ENCODE measurements around the gene C14orf180.

C14orf180 gene

DNA sequence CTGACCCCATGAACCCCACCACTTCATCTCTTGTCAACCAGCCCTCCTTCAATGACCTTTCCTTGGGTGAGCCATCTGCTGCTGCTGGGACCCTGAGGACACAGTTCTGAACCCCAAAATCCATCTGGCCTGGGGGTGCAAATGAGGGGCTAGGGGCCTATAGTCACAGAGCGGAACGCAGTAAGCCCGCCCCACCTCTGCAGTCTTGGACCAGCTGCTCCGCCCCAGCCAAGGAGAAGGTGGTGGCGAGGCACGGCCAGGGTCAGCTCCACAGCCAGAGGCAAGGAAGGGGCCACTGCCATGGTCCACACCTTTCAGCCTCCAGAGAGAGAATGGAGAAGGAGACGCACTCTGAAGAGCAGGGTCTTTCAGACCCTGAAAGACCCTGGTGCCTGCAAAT is 19.9 kb downstream of the C14orf180 start:
- Histone ChIP-seq H3K9me3 (ENCODE audit: control insufficient read depth, insufficient read depth, low read depth, low read length) (no peaks in the 10 kb centered on the region), H3K4me1 (ENCODE audit: control insufficient read depth, insufficient read depth, low read length) (no peaks in the 10 kb centered on the region), H3K4me3 (ENCODE audit: low read depth, low read length) (no peak overlapping the region), H3K27ac (ENCODE audit: extremely low read depth, low read depth, low read length) (no peak overlapping the region), H3K36me3 (ENCODE audit: control insufficient read depth in 2 of 2, insufficient read depth in 1 of 2, low read length in 2 of 2) (no peaks in the 10 kb centered on the region)
- ChIA-PET POLR2A (no interaction called here), CTCF (no interaction called here)
- TF ChIP-seq ZNF23 (tag by site-specific recombination; IDR thresholded peaks at IDR 0.05; ENCODE audit: borderline replicate concordance), result no peak
- no peak for TF ChIP-seq ZBTB7A (tag by site-specific recombination; IDR thresholded peaks at IDR 0.05; ENCODE audit: low read depth)
- TF ChIP-seq, protein P1, sequence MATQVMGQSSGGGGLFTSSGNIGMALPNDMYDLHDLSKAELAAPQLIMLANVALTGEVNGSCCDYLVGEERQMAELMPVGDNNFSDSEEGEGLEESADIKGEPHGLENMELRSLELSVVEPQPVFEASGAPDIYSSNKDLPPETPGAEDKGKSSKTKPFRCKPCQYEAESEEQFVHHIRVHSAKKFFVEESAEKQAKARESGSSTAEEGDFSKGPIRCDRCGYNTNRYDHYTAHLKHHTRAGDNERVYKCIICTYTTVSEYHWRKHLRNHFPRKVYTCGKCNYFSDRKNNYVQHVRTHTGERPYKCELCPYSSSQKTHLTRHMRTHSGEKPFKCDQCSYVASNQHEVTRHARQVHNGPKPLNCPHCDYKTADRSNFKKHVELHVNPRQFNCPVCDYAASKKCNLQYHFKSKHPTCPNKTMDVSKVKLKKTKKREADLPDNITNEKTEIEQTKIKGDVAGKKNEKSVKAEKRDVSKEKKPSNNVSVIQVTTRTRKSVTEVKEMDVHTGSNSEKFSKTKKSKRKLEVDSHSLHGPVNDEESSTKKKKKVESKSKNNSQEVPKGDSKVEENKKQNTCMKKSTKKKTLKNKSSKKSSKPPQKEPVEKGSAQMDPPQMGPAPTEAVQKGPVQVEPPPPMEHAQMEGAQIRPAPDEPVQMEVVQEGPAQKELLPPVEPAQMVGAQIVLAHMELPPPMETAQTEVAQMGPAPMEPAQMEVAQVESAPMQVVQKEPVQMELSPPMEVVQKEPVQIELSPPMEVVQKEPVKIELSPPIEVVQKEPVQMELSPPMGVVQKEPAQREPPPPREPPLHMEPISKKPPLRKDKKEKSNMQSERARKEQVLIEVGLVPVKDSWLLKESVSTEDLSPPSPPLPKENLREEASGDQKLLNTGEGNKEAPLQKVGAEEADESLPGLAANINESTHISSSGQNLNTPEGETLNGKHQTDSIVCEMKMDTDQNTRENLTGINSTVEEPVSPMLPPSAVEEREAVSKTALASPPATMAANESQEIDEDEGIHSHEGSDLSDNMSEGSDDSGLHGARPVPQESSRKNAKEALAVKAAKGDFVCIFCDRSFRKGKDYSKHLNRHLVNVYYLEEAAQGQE (tag by site-specific recombination; IDR thresholded peaks at IDR 0.05), result no peak
- TF ChIP-seq, protein P2, sequence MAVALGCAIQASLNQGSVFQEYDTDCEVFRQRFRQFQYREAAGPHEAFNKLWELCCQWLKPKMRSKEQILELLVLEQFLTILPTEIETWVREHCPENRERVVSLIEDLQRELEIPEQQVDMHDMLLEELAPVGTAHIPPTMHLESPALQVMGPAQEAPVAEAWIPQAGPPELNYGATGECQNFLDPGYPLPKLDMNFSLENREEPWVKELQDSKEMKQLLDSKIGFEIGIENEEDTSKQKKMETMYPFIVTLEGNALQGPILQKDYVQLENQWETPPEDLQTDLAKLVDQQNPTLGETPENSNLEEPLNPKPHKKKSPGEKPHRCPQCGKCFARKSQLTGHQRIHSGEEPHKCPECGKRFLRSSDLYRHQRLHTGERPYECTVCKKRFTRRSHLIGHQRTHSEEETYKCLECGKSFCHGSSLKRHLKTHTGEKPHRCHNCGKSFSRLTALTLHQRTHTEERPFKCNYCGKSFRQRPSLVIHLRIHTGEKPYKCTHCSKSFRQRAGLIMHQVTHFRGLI (tag by site-specific recombination; IDR thresholded peaks at IDR 0.05), result no peak
- TF ChIP-seq YY1 (tag by site-specific recombination; IDR thresholded peaks at IDR 0.05), result no peak

DNA sequence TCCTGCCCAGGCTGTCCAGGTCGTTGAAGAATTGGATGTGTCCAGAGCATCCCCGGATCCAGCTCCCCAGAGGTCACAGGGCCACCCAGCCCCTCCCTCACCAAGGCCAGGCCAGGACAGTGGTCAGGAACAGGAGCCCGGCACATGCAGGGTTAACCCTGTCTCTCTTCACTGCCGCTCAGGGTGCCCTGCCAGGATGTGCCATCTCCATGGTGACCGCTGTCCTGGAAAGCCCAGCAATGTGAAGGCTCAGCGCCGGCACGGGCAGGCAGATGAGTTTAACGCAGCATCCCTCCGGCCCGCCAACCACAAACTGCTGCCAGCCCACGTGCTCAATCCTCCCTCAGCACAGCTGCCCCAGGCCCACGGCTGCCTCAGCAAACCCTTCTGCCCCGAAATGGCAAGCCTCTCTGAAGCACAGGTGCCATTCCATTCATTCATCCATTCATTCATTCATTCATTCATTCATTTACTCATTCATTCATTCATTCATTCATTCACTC is 20.6 kb downstream of the C14orf180 start:
- ChIA-PET POLR2A (no interaction called here), CTCF (no interaction called here)
- Histone ChIP-seq H3K4me1 (ENCODE audit: control insufficient read depth, insufficient read depth, low read length) (no peaks in the 10 kb centered on the region), H3K27ac (ENCODE audit: extremely low read depth, low read depth, low read length) (no peak overlapping the region), H3K9me3 (ENCODE audit: control insufficient read depth, insufficient read depth, low read depth, low read length) (no peaks in the 10 kb centered on the region), H3K36me3 (ENCODE audit: control insufficient read depth in 2 of 2, insufficient read depth in 1 of 2, low read length in 2 of 2) (no peaks in the 10 kb centered on the region), H3K4me3 (ENCODE audit: low read depth, low read length) (no peak overlapping the region)
- TF ChIP-seq ZNF510 (tag by site-specific recombination; IDR thresholded peaks at IDR 0.05; ENCODE audit: insufficient replicate concordance) (no peak), RBAK (tag by site-specific recombination; IDR thresholded peaks at IDR 0.05) (no peak), BCL11B (tag by site-specific recombination; IDR thresholded peaks at IDR 0.05; ENCODE audit: low read depth) (no peak), ZNF133 (tag by site-specific recombination; IDR thresholded peaks at IDR 0.05) (no peak), ZNF23 (tag by site-specific recombination; IDR thresholded peaks at IDR 0.05; ENCODE audit: borderline replicate concordance) (no peak), GLI4 (tag by site-specific recombination; IDR thresholded peaks at IDR 0.05) (no peak), ZNF302 (tag by site-specific recombination; IDR thresholded peaks at IDR 0.05; ENCODE audit: low read depth) (no peak), ZNF121 (tag by site-specific recombination; IDR thresholded peaks at IDR 0.05) (no peak), ZFP3 (tag by site-specific recombination; IDR thresholded peaks at IDR 0.05; ENCODE audit: low read depth) (no peak), YY1 (tag by site-specific recombination; IDR thresholded peaks at IDR 0.05) (no peak), ZBTB1 (tag by site-specific recombination; IDR thresholded peaks at IDR 0.05) (no peak), ZNF623 (tag by site-specific recombination; IDR thresholded peaks at IDR 0.05) (no peak), ZNF24 (tag by site-specific recombination; IDR thresholded peaks at IDR 0.05) (peak; percentile 95), SCRT1 (tag by site-specific recombination; IDR thresholded peaks at IDR 0.05; ENCODE audit: borderline replicate concordance) (no peak), YY2 (tag by site-specific recombination; IDR thresholded peaks at IDR 0.05) (no peak), ZNF423 (tag by site-specific recombination; IDR thresholded peaks at IDR 0.05) (no peak), ZBTB48 (tag by site-specific recombination; IDR thresholded peaks at IDR 0.05) (no peak), ZFHX2 (tag by site-specific recombination; conservative IDR thresholded peaks at IDR 0.05) (peak; percentile 63), ZNF501 (tag by site-specific recombination; IDR thresholded peaks at IDR 0.05) (no peak), ZNF624 (tag by site-specific recombination; IDR thresholded peaks at IDR 0.05) (no peak), ZNF248 (tag by site-specific recombination; IDR thresholded peaks at IDR 0.05) (no peak), EGR2 (tag by site-specific recombination; IDR thresholded peaks at IDR 0.05; ENCODE audit: low read depth) (0 out of 2 replicates have a peak, but pooled peaks have one; percentile 18), ZNF366 (tag by site-specific recombination; conservative IDR thresholded peaks at IDR 0.05) (0 out of 2 replicates have a peak, but pooled peaks have one; percentile 32)
- TF ChIP-seq, protein P2 (tag by site-specific recombination; IDR thresholded peaks at IDR 0.05), result peak; percentile 76; the same call in 1 of the 2 replicates
- TF ChIP-seq, protein P3, sequence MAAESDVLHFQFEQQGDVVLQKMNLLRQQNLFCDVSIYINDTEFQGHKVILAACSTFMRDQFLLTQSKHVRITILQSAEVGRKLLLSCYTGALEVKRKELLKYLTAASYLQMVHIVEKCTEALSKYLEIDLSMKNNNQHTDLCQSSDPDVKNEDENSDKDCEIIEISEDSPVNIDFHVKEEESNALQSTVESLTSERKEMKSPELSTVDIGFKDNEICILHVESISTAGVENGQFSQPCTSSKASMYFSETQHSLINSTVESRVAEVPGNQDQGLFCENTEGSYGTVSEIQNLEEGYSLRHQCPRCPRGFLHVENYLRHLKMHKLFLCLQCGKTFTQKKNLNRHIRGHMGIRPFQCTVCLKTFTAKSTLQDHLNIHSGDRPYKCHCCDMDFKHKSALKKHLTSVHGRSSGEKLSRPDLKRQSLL (tag by site-specific recombination; IDR thresholded peaks at IDR 0.05), result no peak
